Erythroblast (primary cell): ENCODE data around the gene REX1BD.

ENCODE experiments used
- DNase-seq, 2 experiments: peaks; one replicate each; lab custom pipeline; 2025; lab: John Stamatoyannopoulos, UW
- GATA1 ChIP-seq: IDR thresholded peaks from 2 replicates; pipeline ENCODE4 v1.6.1; 2011; ENCODE audit warnings: low read depth, mild to moderate bottlenecking, control low read depth, low read length, moderate library complexity
- POLR2A ChIP-seq: IDR thresholded peaks from 2 replicates; pipeline ENCODE4 v1.6.1; 2011; ENCODE audit warnings: mild to moderate bottlenecking, low read length

Gene REX1BD

DNA sequence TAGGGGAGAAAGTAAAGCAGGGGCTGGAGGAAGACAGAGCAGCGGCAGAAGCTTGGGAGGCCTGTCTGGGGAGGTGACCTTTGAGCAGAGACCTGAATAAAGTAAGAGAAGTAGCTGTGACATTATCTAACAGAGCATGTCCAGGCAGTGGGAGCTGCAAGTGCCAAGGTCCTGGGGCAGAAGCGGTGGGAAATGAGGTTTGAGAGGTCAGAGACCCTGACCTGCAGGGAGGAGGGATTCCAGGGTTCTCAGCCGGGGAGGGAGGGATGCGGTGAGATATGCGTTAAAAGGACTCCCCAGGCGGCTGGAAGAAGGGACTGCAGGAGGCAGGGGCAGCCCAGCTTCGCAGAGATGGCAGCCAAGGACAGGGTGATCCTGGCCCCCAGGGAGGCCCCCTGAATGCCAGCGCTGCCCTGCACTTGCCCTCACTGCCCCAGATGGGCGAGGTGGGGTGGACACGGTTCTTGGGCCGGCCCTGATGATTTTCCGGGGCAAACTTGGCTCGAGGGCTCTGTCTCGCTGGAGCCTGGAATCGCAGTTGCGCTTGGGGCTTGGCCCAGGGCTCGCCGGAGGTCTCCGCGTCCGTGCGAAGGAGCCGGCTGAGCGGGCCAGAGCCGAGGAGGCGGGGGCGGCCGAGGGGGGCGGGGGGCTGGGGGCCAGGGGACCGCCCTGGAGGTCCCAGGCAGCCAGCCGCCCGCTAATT lies 14.8 kb downstream of the REX1BD start:
- DNase-seq, result peak in 1 of 2 experiments; percentile 54
- TF ChIP-seq POLR2A (no peak), GATA1 (no peak)

- DNase-seq, result no peak
- TF ChIP-seq POLR2A (no peak), GATA1 (no peak)
Measured at GRCh38 chr19:18603958-18604819, 15.6 kb downstream of the REX1BD start.

GRCh38 chr19:18604820-18605159 lies 16.2 kb downstream of the REX1BD start:
- DNase-seq, result no peak

DNA sequence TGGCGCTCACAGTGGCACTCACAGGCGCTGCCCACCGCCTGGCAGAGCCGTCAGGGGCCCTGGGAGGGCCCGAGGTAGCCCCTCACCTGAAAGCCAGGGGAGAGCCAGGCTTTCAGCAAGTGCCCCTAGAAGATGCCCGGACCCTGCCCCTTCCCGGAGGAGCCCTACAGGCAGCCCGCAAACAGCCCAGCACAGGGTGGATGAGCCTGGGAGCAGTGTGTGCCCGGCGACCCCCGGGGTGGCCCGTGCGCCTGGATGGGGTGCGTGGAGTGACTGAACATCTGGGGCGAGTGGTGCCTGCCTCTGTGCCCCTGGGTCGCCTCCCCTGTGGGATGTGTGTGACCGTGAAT lies 16.6 kb downstream of the REX1BD start:
- TF ChIP-seq POLR2A (no peak), GATA1 (no peak)
- no peak for DNase-seq

More at GRCh38 chr19:18604820-18605159, 16.2 kb downstream of the REX1BD start:
- no peak for TF ChIP-seq POLR2A
- no peak for TF ChIP-seq GATA1

GRCh38 chr19:18605546-18606280 lies 17.1 kb downstream of the REX1BD start:
- TF ChIP-seq GATA1 (no peak), POLR2A (no peak)
- no peak for DNase-seq

DNA sequence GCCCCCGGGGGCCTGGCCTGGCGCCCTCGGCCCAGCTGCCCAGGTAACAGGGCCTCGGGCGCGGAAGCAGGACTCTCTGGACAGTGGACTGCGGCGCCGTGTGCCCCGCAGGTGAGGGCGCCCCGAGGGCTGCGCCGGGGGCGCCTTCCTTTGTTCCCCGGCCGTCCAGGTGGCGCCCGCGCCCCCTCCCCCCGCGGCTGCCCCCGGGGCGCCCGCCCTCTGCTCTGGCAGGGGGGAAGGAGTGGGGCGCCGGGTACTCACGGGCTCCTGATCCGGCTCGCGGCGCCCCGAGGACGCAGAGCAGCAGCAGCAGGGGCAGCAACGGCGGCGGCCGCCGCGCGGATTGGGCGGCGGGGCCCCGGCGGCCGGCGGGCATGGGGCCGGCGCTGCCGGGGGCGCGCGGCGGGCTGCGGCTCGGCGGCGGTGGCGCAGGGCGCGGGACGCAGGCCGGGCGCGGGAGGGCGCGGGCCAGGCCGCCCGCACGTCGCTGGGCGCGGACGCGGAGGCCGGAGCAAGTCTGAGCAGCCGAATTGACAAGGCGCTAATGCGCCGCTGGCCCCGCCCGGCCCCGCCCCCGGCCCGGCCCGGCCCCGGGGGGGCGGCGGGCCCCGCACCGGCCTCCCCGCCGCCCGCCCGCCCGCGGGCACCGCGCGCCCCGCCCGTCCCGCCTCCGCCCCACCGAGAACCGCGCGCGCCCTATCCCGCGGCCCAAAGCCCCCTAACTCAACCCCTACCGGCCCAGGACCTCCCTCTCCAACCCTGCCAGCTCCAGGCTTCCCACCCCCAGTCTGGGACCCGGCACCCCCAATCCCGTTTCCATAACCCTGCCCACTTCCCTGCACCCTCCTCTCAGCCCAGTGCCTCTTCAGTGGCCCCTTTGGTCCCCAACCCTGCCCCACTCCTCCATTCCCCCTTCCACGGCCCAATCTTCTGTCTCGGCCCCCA lies 18.0 kb downstream of the REX1BD start, which contains the start of gene CRLF1:
Gene CRLF1 (minus strand): TSS at position 519 of the 945 bp plus-strand sequence. CDS start 143 bp downstream, at position 376.
- TF ChIP-seq POLR2A (no peak), GATA1 (no peak)
- DNase-seq, result no peak

- TF ChIP-seq POLR2A, result no peak
- no peak for TF ChIP-seq GATA1
- no peak for DNase-seq
Measured at GRCh38 chr19:18607226-18608101, 18.9 kb downstream of the REX1BD start.

GRCh38 chr19:18608102-18608804 lies 19.7 kb downstream of the REX1BD start:
- no peak for DNase-seq
- TF ChIP-seq POLR2A, result no peak
- TF ChIP-seq GATA1, result no peak

- TF ChIP-seq GATA1, result no peak
- no peak for TF ChIP-seq POLR2A
- DNase-seq, result no peak
Measured at GRCh38 chr19:18608805-18609716, 20.5 kb downstream of the REX1BD start.

DNA sequence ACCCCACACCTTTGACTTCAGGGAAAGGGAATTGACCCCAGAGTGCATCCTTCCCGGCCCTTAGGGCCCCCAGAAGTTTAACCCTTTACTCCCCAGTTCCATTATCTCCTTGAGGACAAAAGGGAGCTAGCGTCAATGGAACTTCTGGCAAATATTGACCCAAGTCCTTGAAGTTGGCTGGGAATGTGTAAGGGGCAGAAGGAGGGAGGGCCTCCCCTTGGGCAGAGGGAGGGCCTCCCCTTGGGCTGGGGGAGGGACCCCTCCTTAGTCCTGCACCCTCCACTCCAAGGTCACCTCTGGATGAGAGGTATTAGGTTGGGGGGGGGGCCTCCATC lies 21.1 kb downstream of the REX1BD start:
- no peak for DNase-seq
- TF ChIP-seq GATA1, result no peak
- no peak for TF ChIP-seq POLR2A

- TF ChIP-seq POLR2A (no peak), GATA1 (no peak)
- DNase-seq, result no peak
Measured at GRCh38 chr19:18610245-18610555, 21.6 kb downstream of the REX1BD start.
